Loucy (cell line): ENCODE data around the gene MYMK.

ENCODE experiments used
- H2AFZ ChIP-seq: fragments of 200-600 bp; sonication (generic); 2 replicates; pipeline ENCODE4 v1.6.0; 2016; ENCODE audit warnings: antibody characterized with exemption, mild to moderate bottlenecking, low read length, moderate library complexity
- H3F3A ChIP-seq: fragments of 200-600 bp; 2 replicates; pipeline ENCODE4 v1.6.0; 2016; ENCODE audit warnings: antibody characterized with exemption, low read depth, mild to moderate bottlenecking
- H3K27me3 ChIP-seq: fragments of 200-600 bp; sonication (generic); 2 replicates; pipeline ENCODE4 v1.6.1; 2014; ENCODE audit warnings: low read length, mild to moderate bottlenecking; ENCODE audit not compliant: insufficient read depth, poor library complexity, severe bottlenecking
- H3K36me3 ChIP-seq: fragments of 200-600 bp; sonication (generic); 2 replicates; pipeline ENCODE4 v1.6.1; 2016; ENCODE audit warnings: low read length; ENCODE audit not compliant: insufficient read depth
- H3K4me1 ChIP-seq: fragments of 200-600 bp; sonication (generic); 2 replicates; pipeline ENCODE4 v1.5.1; 2014; ENCODE audit warnings: low read length, mild to moderate bottlenecking; ENCODE audit not compliant: insufficient read depth, poor library complexity, severe bottlenecking
- H3K4me2 ChIP-seq: fragments of 200-600 bp; sonication (generic); 2 replicates; pipeline ENCODE4 v1.6.0; 2014; ENCODE audit warnings: antibody characterized with exemption, low read length, low read depth, mild to moderate bottlenecking; ENCODE audit not compliant: poor library complexity, severe bottlenecking
- H3K4me3 ChIP-seq: fragments of 200-600 bp; sonication (generic); 2 replicates; pipeline ENCODE4 v1.5.1; 2014; ENCODE audit warnings: low read length, mild to moderate bottlenecking, mixed read lengths; ENCODE audit not compliant: poor library complexity, severe bottlenecking
- H3K79me2 ChIP-seq: fragments of 200-600 bp; sonication (generic); 2 replicates; pipeline ENCODE4 v1.6.1; 2014; ENCODE audit warnings: low read length; ENCODE audit not compliant: insufficient read depth
- H3K9ac ChIP-seq: fragments of 200-600 bp; sonication (generic); 2 replicates; pipeline ENCODE4 v1.6.0; 2014; ENCODE audit warnings: mild to moderate bottlenecking, low read depth, low read length, moderate library complexity; ENCODE audit not compliant: poor library complexity, severe bottlenecking
- H3K9me2 ChIP-seq: fragments of 200-600 bp; sonication (generic); replicated peaks from 2 replicates; pipeline ENCODE4 v1.6.1; 2016; ENCODE audit warnings: low read depth, low read length, mixed read lengths
- H3K9me3 ChIP-seq: fragments of 200-600 bp; sonication (generic); 2 replicates; pipeline ENCODE4 v1.6.1; 2014; ENCODE audit warnings: mild to moderate bottlenecking, antibody characterized with exemption, low read length, low read depth; ENCODE audit not compliant: insufficient read depth
- H4K20me1 ChIP-seq: fragments of 200-600 bp; sonication (generic); 2 replicates; pipeline ENCODE4 v1.6.0; 2014; ENCODE audit warnings: antibody characterized with exemption, low read length, mild to moderate bottlenecking; ENCODE audit not compliant: insufficient read depth, poor library complexity, severe bottlenecking
- EZH2phosphoT487 ChIP-seq: fragments of 200-600 bp; IDR thresholded peaks from 2 replicates; pipeline ENCODE4 v1.6.1; 2018; ENCODE audit warnings: antibody characterized with exemption, mild to moderate bottlenecking, moderate library complexity, borderline replicate concordance
- TF ChIP-seq, protein P1 (sequence below): fragments of 200-600 bp; sonication (generic); conservative IDR thresholded peaks from 2 replicates; pipeline ENCODE4 v1.5.1; 2014; ENCODE audit warnings: mild to moderate bottlenecking, antibody characterized with exemption, low read length

MYMK gene

DNA sequence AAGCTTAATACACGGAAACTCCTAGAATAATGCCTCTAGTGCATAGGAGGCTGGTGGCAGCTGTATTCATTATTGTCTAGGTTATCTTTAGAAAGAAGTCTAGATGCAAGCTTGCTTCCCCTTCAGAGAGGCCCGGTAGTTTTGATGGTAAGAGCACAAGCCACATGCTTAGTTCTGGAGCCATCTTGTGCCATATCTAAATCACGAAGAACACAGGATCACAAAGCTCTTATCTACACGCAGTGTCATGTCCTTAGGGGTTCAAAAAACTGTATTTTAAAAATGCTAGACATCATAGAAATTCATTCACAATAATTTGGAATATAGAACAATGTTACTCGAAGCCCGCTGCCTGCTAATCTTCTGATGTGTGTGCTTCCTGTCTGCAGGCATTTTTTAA, 58.8 kb downstream of the MYMK start:
- Histone ChIP-seq H3K9me2 (no peaks in the 10 kb centered on the region), H3F3A (no peaks in the 10 kb centered on the region; the same call in 1 of the 2 replicates), H3K27me3 (no peaks in the 10 kb centered on the region), H3K36me3 (peaks cover 5% of the 10 kb centered on the region; the same call in 1 of the 2 replicates), H2AFZ (no peak overlapping the region), H3K9ac (no peak overlapping the region), H3K4me2 (no peak overlapping the region), H4K20me1 (peaks cover 16% of the 10 kb centered on the region), H3K4me1 (peaks cover 17% of the 10 kb centered on the region), H3K9me3 (no peaks in the 10 kb centered on the region), H3K4me3 (no peak overlapping the region), H3K79me2 (peaks cover 21% of the 10 kb centered on the region; the same call in 1 of the 2 replicates)
- TF ChIP-seq EZH2phosphoT487, result no peak
- TF ChIP-seq, protein P1, sequence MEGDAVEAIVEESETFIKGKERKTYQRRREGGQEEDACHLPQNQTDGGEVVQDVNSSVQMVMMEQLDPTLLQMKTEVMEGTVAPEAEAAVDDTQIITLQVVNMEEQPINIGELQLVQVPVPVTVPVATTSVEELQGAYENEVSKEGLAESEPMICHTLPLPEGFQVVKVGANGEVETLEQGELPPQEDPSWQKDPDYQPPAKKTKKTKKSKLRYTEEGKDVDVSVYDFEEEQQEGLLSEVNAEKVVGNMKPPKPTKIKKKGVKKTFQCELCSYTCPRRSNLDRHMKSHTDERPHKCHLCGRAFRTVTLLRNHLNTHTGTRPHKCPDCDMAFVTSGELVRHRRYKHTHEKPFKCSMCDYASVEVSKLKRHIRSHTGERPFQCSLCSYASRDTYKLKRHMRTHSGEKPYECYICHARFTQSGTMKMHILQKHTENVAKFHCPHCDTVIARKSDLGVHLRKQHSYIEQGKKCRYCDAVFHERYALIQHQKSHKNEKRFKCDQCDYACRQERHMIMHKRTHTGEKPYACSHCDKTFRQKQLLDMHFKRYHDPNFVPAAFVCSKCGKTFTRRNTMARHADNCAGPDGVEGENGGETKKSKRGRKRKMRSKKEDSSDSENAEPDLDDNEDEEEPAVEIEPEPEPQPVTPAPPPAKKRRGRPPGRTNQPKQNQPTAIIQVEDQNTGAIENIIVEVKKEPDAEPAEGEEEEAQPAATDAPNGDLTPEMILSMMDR, result no peak

DNA sequence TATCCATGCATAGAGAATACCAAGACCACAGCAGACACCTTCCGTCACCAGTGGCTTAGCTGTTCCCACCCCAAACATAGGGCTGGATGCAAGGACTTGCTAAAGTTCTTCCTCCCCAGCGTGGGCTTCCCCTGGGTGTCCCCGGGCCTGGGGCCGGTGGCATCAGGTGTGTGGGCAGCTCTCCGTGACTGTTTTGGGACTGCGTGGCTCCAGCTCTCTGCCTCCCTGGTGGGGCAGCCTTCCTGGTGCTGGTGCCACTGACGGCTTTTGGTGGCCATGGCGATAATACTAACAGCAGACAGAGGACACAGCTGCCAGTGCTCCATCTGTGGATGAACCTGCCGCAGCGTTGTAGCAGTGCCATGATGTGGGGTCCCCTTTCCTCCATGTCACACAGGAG, 60.1 kb downstream of the MYMK start:
- H3K27me3 ChIP-seq, result no peaks in the 10 kb centered on the region
- no peak overlapping the region for H3K9ac ChIP-seq
- no peak overlapping the region for H3K4me3 ChIP-seq
- no peak overlapping the region for H2AFZ ChIP-seq
- no peaks in the 10 kb centered on the region; the same call in 1 of the 2 replicates for H3F3A ChIP-seq
- H3K9me2 ChIP-seq, result no peaks in the 10 kb centered on the region
- TF ChIP-seq, protein P1, result no peak
- TF ChIP-seq EZH2phosphoT487, result no peak
- peaks cover 21% of the 10 kb centered on the region for H3K4me1 ChIP-seq
- H4K20me1 ChIP-seq, result peaks cover 16% of the 10 kb centered on the region
- no peaks in the 10 kb centered on the region for H3K9me3 ChIP-seq
- H3K4me2 ChIP-seq, result no peak overlapping the region
- H3K79me2 ChIP-seq, result peaks cover 24% of the 10 kb centered on the region; the same call in 1 of the 2 replicates
- H3K36me3 ChIP-seq, result peaks cover 5% of the 10 kb centered on the region; the same call in 1 of the 2 replicates
